ENCODE measurements around the gene WWOX.

- no peak for TF ChIP-seq CTCF (IDR thresholded peaks at IDR 0.05)
- TF ChIP-seq EZH2 (IDR thresholded peaks at IDR 0.05; ENCODE audit: borderline replicate concordance, insufficient read depth, low read depth, low read length, poor library complexity, severe bottlenecking): no peak
Observed at GRCh38 chr16:78628461-78629045, 529.1 kb downstream of the WWOX start.
